Upper lobe of right lung (tissue), 1 donor: ENCODE data around the gene MVK. TPM values are rescaled to one million over a fixed set of nuclear protein-coding genes. Genes with fewer than 3 reads are reported as not detected.

Experiments used
- ATAC-seq: fragments of 200-7000 bp; cut with Tn5 transposase; one replicate; pipeline ENCODE4 v1.9.1; 2020; ENCODE audit warnings: mild to moderate bottlenecking, moderate library complexity
- DNase-seq: peaks from one replicate; pipeline ENCODE4 v3.0.0-alpha.2; 2020
- H3K27ac ChIP-seq: fragments of 200-600 bp; one replicate; pipeline ENCODE4 v1.8.0; 2022
- H3K27me3 ChIP-seq: fragments of 200-600 bp; one replicate; pipeline ENCODE4 v1.8.0; 2022; ENCODE audit warnings: mild to moderate bottlenecking
- H3K36me3 ChIP-seq: fragments of 200-600 bp; one replicate; pipeline ENCODE4 v1.8.0; 2022
- H3K4me1 ChIP-seq: fragments of 200-600 bp; one replicate; pipeline ENCODE4 v1.8.0; 2022
- H3K4me3 ChIP-seq: fragments of 200-600 bp; one replicate; pipeline ENCODE4 v1.8.0; 2022; ENCODE audit warnings: mild to moderate bottlenecking
- H3K9me3 ChIP-seq: fragments of 200-600 bp; one replicate; pipeline ENCODE4 v1.8.0; 2022
- intact Hi-C: fragments of 100-400 bp; cut with DNase I; formaldehyde crosslinking; loops from one replicate; pipeline ENCODE4 v1.11.0; 2022
- total RNA-seq: library from RNA; stranded (reverse); fragmentation: NEBNext Ultra II Directional; extraction: Animal tissue kit (Norgen Biotek cat#: 25700); gene quantifications from one replicate; pipeline ENCODE4 v1.2.1, GENCODE V29; 2021
- TF ChIP-seq, protein P1 (sequence below): fragments of 200-600 bp; IDR thresholded peaks from one replicate; pipeline ENCODE4 v1.8.0; 2022; ENCODE audit warnings: antibody characterized with exemption
- donor health status: DM: no; HTN: yes; CAD: no; lungs with severe emphysema.

Gene MVK
- total RNA-seq, 1 donor from 2014 or later: 27.3 TPM

DNA sequence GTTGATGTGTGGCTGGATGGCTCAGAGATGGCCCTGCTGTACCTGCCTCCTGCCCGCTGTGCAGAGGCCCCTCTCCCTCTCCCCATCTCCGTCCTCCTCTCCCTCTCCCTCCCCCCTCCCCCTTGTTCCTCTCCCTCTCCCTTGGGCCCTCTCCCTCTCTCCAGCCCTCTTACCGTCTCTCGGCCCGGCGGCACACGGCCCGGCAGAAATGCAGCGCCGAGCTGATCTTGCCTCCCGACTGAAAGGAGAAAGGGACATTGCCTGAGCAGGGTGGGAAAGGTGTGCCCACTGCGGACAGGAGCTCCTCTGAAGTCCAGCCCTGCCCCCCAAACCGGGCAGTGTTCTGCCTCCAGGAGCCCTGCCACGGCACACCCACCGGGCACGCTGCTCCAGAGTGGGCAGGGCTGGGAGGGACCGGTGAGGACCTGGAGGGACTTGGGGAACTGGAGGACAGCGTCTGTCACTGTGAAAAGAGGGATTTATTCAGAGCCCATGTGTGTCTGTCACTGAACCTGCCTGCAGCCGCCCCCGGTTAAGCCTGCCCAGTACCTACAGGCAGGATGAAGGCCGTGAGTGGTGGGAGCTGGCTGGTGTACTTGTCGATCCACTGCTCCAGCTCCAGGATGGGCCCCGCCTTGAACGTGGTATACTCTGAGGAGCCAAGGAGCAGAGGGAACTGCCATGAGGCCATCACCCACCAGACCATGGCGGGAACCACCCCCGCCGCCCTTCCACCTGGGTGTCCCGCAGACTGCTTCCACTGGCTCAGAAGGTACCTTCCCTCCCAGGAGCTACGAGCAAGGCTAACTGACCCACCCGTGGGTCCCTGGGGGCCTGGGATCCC, 12.5 kb upstream of the MVK start:
- Histone ChIP-seq H3K27ac (no peak overlapping the region), H3K27me3 (no peaks in the 10 kb centered on the region), H3K4me1 (no peaks in the 10 kb centered on the region), H3K9me3 (no peaks in the 10 kb centered on the region), H3K4me3 (no peak overlapping the region), H3K36me3 (peaks cover 29% of the 10 kb centered on the region)
- DNase-seq: no peak
- intact Hi-C loops: no loop called here
- TF ChIP-seq, protein P1, sequence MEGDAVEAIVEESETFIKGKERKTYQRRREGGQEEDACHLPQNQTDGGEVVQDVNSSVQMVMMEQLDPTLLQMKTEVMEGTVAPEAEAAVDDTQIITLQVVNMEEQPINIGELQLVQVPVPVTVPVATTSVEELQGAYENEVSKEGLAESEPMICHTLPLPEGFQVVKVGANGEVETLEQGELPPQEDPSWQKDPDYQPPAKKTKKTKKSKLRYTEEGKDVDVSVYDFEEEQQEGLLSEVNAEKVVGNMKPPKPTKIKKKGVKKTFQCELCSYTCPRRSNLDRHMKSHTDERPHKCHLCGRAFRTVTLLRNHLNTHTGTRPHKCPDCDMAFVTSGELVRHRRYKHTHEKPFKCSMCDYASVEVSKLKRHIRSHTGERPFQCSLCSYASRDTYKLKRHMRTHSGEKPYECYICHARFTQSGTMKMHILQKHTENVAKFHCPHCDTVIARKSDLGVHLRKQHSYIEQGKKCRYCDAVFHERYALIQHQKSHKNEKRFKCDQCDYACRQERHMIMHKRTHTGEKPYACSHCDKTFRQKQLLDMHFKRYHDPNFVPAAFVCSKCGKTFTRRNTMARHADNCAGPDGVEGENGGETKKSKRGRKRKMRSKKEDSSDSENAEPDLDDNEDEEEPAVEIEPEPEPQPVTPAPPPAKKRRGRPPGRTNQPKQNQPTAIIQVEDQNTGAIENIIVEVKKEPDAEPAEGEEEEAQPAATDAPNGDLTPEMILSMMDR: no peak
- no peak for ATAC-seq

DNA sequence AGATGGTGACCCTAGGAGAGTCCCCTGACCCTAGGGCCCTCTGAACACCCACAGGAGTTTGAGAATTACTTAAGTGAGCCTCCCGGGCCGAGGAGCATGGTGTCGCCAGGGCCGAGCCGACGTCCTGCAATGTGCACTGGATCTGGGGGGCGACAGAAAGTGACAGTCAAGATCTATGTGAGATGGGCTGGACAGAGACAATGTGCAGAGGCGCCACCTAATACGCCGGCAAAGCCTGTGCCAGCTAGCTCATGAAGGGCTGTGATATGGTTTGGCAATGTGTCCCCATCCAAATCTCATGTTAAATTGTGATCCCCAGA, 11.9 kb upstream of the MVK start:
- DNase-seq: no peak
- intact Hi-C loops: no loop called here
- no peaks in the 10 kb centered on the region for H3K27me3 ChIP-seq
- H3K4me3 ChIP-seq: no peak overlapping the region
- H3K27ac ChIP-seq: no peak overlapping the region
- H3K4me1 ChIP-seq: no peaks in the 10 kb centered on the region
- peaks cover 35% of the 10 kb centered on the region for H3K36me3 ChIP-seq
- TF ChIP-seq, protein P1: no peak
- ATAC-seq: no peak
- no peaks in the 10 kb centered on the region for H3K9me3 ChIP-seq

DNA sequence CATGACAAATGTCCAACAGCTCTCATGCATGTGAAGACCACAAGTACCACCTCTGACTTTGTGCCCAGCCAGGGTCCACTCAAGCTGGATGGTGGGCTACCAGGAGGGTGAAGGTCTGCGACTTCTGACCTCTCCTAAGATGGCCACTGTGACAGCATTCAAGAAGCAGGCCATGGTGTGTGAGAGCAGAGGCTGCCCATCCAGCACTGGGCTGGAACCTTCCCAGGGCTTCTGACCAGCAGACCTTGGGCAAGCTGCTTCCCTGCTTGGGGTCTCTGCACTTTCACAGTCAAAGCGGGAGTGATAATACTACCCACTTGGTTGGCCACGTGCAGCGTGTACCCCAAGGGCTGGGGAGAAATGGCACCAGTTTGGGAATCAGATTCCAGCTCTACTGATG, 10.7 kb upstream of the MVK start:
- Histone ChIP-seq H3K4me3 (no peak overlapping the region), H3K27me3 (no peaks in the 10 kb centered on the region), H3K36me3 (peaks cover 45% of the 10 kb centered on the region), H3K27ac (no peak overlapping the region), H3K4me1 (no peaks in the 10 kb centered on the region), H3K9me3 (no peaks in the 10 kb centered on the region)
- DNase-seq (no peak), ATAC-seq (no peak)
- intact Hi-C loops: no loop called here
- TF ChIP-seq, protein P1: no peak

DNA sequence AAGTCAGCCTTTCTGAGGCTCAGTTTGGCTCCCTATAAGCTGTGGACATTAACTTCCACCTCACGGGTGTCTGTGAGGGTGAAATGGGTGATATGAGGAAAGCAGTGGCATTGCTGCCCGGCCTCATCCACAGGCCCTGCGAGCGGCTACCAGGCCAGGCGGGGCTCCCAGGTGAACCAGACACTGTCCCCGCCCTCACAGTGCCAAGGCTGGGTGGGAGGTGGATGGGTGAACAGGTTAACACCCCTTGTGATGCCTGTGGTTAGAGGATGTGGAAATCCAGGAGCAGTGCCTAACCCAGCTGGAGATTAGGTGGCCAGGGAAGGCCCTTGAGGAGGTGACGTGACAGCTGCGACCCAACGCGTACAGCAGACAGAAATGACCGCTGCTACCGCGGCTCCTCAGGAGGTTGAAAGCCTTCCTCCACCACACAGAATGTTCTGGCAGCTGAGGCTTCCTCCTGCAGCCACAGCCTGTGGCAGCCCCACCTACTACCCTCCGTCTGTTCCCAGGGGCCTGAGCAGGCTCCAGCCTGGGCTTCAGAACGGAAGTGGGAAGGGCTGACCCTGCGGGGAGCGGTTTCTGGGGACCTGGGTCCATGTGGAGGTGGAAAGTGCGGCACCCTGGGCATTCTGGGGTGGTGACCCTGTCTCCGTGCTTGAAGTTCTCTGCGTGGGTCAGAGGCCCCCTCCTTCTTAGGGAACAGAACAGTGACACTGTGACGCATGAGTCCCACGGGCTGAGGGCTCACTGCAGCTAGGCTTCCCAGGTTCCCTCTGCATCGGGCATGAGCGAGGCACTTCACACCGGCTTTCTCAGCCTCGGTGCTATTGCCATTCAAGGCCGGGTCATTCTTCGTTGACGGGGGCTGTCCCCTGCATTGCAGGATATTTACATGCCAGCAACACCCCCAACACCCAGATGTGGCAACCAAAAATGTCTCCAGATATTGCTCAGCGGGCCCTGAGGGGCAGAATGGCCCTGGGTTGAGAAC, 10.0 kb upstream of the MVK start:
- intact Hi-C loops: no loop called here
- DNase-seq (no peak), ATAC-seq (no peak)
- peaks cover 52% of the 10 kb centered on the region for H3K36me3 ChIP-seq
- H3K27ac ChIP-seq: no peak overlapping the region
- H3K27me3 ChIP-seq: no peaks in the 10 kb centered on the region
- H3K9me3 ChIP-seq: no peaks in the 10 kb centered on the region
- TF ChIP-seq, protein P1: no peak
- H3K4me1 ChIP-seq: no peaks in the 10 kb centered on the region
- no peak overlapping the region for H3K4me3 ChIP-seq

DNA sequence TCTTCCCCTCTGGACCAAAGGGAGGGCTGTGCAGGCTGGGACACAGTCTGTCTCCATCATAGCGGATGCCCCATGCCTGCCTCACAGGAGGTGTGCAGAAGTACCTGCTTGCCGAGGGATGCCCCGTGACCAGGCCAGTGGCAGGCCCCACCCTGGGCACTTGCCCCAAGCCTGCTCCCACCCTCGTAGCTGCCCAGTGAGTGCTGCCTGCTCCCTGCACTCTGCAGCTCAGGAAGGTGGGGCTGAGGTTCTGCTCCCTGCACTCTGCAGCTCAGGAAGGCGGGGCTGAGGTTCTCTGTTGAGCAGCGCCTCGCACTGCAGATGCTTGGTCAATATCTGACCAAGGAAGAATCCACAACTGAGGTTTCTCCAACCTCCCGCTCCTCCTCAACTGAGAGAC, 7.2 kb upstream of the MVK start:
- Histone ChIP-seq H3K36me3 (peaks cover 57% of the 10 kb centered on the region), H3K27me3 (no peaks in the 10 kb centered on the region), H3K4me3 (no peak overlapping the region), H3K27ac (no peak overlapping the region), H3K4me1 (no peaks in the 10 kb centered on the region), H3K9me3 (no peaks in the 10 kb centered on the region)
- TF ChIP-seq, protein P1: no peak
- ATAC-seq (no peak), DNase-seq (no peak)
- intact Hi-C loops: no loop called here
